ENCODE measurements around the gene ATRN.

ATRN gene

GRCh38 chr20:3559637-3560036 is 88.8 kb downstream of the ATRN start:
- no peak overlapping the region for H3K27ac ChIP-seq (ENCODE audit: low read depth in 2 of 2, low read length in 2 of 2)
- H3K9me3 ChIP-seq (ENCODE audit: control insufficient read depth in 2 of 2, low read length in 2 of 2) = no peaks in the 10 kb centered on the region
- H3K4me3 ChIP-seq (ENCODE audit: low read length in 2 of 2) = no peak overlapping the region
- H3K27me3 ChIP-seq (ENCODE audit: control insufficient read depth in 2 of 2, insufficient read depth in 2 of 2, low read length in 2 of 2) = no peaks in the 10 kb centered on the region
- peaks cover 0 to 2% of the 10 kb centered on the region in 2 donors for H3K4me1 ChIP-seq (ENCODE audit: control insufficient read depth in 2 of 2, insufficient read depth in 2 of 2, low read length in 2 of 2)
- H3K9ac ChIP-seq (ENCODE audit: low read depth in 1 of 2, low read length in 2 of 2) = no peak overlapping the region
- peaks cover 3 to 7% of the 10 kb centered on the region in 2 donors for H3K36me3 ChIP-seq (ENCODE audit: control insufficient read depth in 2 of 2, insufficient read depth in 2 of 2, low read length in 2 of 2)

GRCh38 chr20:3560162-3560561 is 89.3 kb downstream of the ATRN start:
- peaks cover 0 to 2% of the 10 kb centered on the region in 2 donors for H3K4me1 ChIP-seq (ENCODE audit: control insufficient read depth in 2 of 2, insufficient read depth in 2 of 2, low read length in 2 of 2)
- H3K36me3 ChIP-seq (ENCODE audit: control insufficient read depth in 2 of 2, insufficient read depth in 2 of 2, low read length in 2 of 2) = peaks cover 3 to 10% of the 10 kb centered on the region in 2 donors
- no peak overlapping the region for H3K27ac ChIP-seq (ENCODE audit: low read depth in 2 of 2, low read length in 2 of 2)
- H3K27me3 ChIP-seq (ENCODE audit: control insufficient read depth in 2 of 2, insufficient read depth in 2 of 2, low read length in 2 of 2) = no peaks in the 10 kb centered on the region
- no peaks in the 10 kb centered on the region for H3K9me3 ChIP-seq (ENCODE audit: control insufficient read depth in 2 of 2, low read length in 2 of 2)
- no peak overlapping the region for H3K4me3 ChIP-seq (ENCODE audit: low read length in 2 of 2)
- H3K9ac ChIP-seq (ENCODE audit: low read depth in 1 of 2, low read length in 2 of 2) = no peak overlapping the region

- H3K27ac ChIP-seq (ENCODE audit: low read depth in 2 of 2, low read length in 2 of 2) = no peak overlapping the region
- no peak overlapping the region for H3K4me3 ChIP-seq (ENCODE audit: low read length in 2 of 2)
- H3K9me3 ChIP-seq (ENCODE audit: control insufficient read depth in 2 of 2, low read length in 2 of 2) = no peaks in the 10 kb centered on the region
- H3K4me1 ChIP-seq (ENCODE audit: control insufficient read depth in 2 of 2, insufficient read depth in 2 of 2, low read length in 2 of 2) = peaks cover 0 to 2% of the 10 kb centered on the region in 2 donors
- no peaks in the 10 kb centered on the region for H3K27me3 ChIP-seq (ENCODE audit: control insufficient read depth in 2 of 2, insufficient read depth in 2 of 2, low read length in 2 of 2)
- peaks cover 3 to 12% of the 10 kb centered on the region in 2 donors for H3K36me3 ChIP-seq (ENCODE audit: control insufficient read depth in 2 of 2, insufficient read depth in 2 of 2, low read length in 2 of 2)
- no peak overlapping the region for H3K9ac ChIP-seq (ENCODE audit: low read depth in 1 of 2, low read length in 2 of 2)
Observed at GRCh38 chr20:3560578-3560977, 89.8 kb downstream of the ATRN start.

- Histone ChIP-seq H3K27me3 (ENCODE audit: control insufficient read depth in 2 of 2, insufficient read depth in 2 of 2, low read length in 2 of 2) (no peaks in the 10 kb centered on the region), H3K36me3 (ENCODE audit: control insufficient read depth in 2 of 2, insufficient read depth in 2 of 2, low read length in 2 of 2) (peaks cover 3 to 12% of the 10 kb centered on the region in 2 donors), H3K9ac (ENCODE audit: low read depth in 1 of 2, low read length in 2 of 2) (no peak overlapping the region), H3K9me3 (ENCODE audit: control insufficient read depth in 2 of 2, low read length in 2 of 2) (no peaks in the 10 kb centered on the region), H3K4me3 (ENCODE audit: low read length in 2 of 2) (no peak overlapping the region), H3K27ac (ENCODE audit: low read depth in 2 of 2, low read length in 2 of 2) (no peak overlapping the region), H3K4me1 (ENCODE audit: control insufficient read depth in 2 of 2, insufficient read depth in 2 of 2, low read length in 2 of 2) (peaks cover 0 to 2% of the 10 kb centered on the region in 2 donors)
Observed at GRCh38 chr20:3563133-3563532, 92.3 kb downstream of the ATRN start.

GRCh38 chr20:3563548-3564177 is 92.8 kb downstream of the ATRN start:
- H3K36me3 ChIP-seq (ENCODE audit: control insufficient read depth in 2 of 2, insufficient read depth in 2 of 2, low read length in 2 of 2) = peaks cover 3 to 12% of the 10 kb centered on the region in 2 donors
- peaks cover 0 to 2% of the 10 kb centered on the region in 2 donors for H3K4me1 ChIP-seq (ENCODE audit: control insufficient read depth in 2 of 2, insufficient read depth in 2 of 2, low read length in 2 of 2)
- H3K9me3 ChIP-seq (ENCODE audit: control insufficient read depth in 2 of 2, low read length in 2 of 2) = no peaks in the 10 kb centered on the region
- H3K27me3 ChIP-seq (ENCODE audit: control insufficient read depth in 2 of 2, insufficient read depth in 2 of 2, low read length in 2 of 2) = no peaks in the 10 kb centered on the region
- H3K9ac ChIP-seq (ENCODE audit: low read depth in 1 of 2, low read length in 2 of 2) = no peak overlapping the region
- no peak overlapping the region for H3K27ac ChIP-seq (ENCODE audit: low read depth in 2 of 2, low read length in 2 of 2)
- H3K4me3 ChIP-seq (ENCODE audit: low read length in 2 of 2) = no peak overlapping the region

- Histone ChIP-seq H3K27me3 (ENCODE audit: control insufficient read depth in 2 of 2, insufficient read depth in 2 of 2, low read length in 2 of 2) (no peaks in the 10 kb centered on the region), H3K9ac (ENCODE audit: low read depth in 1 of 2, low read length in 2 of 2) (no peak overlapping the region), H3K4me1 (ENCODE audit: control insufficient read depth in 2 of 2, insufficient read depth in 2 of 2, low read length in 2 of 2) (no peaks in the 10 kb centered on the region), H3K36me3 (ENCODE audit: control insufficient read depth in 2 of 2, insufficient read depth in 2 of 2, low read length in 2 of 2) (peaks cover 3 to 14% of the 10 kb centered on the region in 2 donors), H3K27ac (ENCODE audit: low read depth in 2 of 2, low read length in 2 of 2) (no peak overlapping the region), H3K4me3 (ENCODE audit: low read length in 2 of 2) (no peak overlapping the region), H3K9me3 (ENCODE audit: control insufficient read depth in 2 of 2, low read length in 2 of 2) (no peaks in the 10 kb centered on the region)
Observed at GRCh38 chr20:3565851-3566250, 95.0 kb downstream of the ATRN start.

- Histone ChIP-seq H3K4me1 (ENCODE audit: control insufficient read depth in 2 of 2, insufficient read depth in 2 of 2, low read length in 2 of 2) (no peaks in the 10 kb centered on the region), H3K4me3 (ENCODE audit: low read length in 2 of 2) (no peak overlapping the region), H3K9me3 (ENCODE audit: control insufficient read depth in 2 of 2, low read length in 2 of 2) (no peaks in the 10 kb centered on the region), H3K36me3 (ENCODE audit: control insufficient read depth in 2 of 2, insufficient read depth in 2 of 2, low read length in 2 of 2) (peaks cover 8 to 27% of the 10 kb centered on the region in 2 donors), H3K27ac (ENCODE audit: low read depth in 2 of 2, low read length in 2 of 2) (no peak overlapping the region), H3K9ac (ENCODE audit: low read depth in 1 of 2, low read length in 2 of 2) (no peak overlapping the region), H3K27me3 (ENCODE audit: control insufficient read depth in 2 of 2, insufficient read depth in 2 of 2, low read length in 2 of 2) (no peaks in the 10 kb centered on the region)
Observed at GRCh38 chr20:3572151-3572550, 101.3 kb downstream of the ATRN start.

GRCh38 chr20:3576363-3576762 is 105.5 kb downstream of the ATRN start:
- H3K4me3 ChIP-seq (ENCODE audit: low read length in 2 of 2) = no peak overlapping the region
- no peaks in the 10 kb centered on the region for H3K9me3 ChIP-seq (ENCODE audit: control insufficient read depth in 2 of 2, low read length in 2 of 2)
- H3K36me3 ChIP-seq (ENCODE audit: control insufficient read depth in 2 of 2, insufficient read depth in 2 of 2, low read length in 2 of 2) = peaks cover 11 to 34% of the 10 kb centered on the region in 2 donors
- no peaks in the 10 kb centered on the region for H3K27me3 ChIP-seq (ENCODE audit: control insufficient read depth in 2 of 2, insufficient read depth in 2 of 2, low read length in 2 of 2)
- no peaks in the 10 kb centered on the region for H3K4me1 ChIP-seq (ENCODE audit: control insufficient read depth in 2 of 2, insufficient read depth in 2 of 2, low read length in 2 of 2)
- H3K9ac ChIP-seq (ENCODE audit: low read depth in 1 of 2, low read length in 2 of 2) = no peak overlapping the region
- H3K27ac ChIP-seq (ENCODE audit: low read depth in 2 of 2, low read length in 2 of 2) = no peak overlapping the region

GRCh38 chr20:3577366-3577765 is 106.5 kb downstream of the ATRN start:
- Histone ChIP-seq H3K27ac (ENCODE audit: low read depth in 2 of 2, low read length in 2 of 2) (no peak overlapping the region), H3K9ac (ENCODE audit: low read depth in 1 of 2, low read length in 2 of 2) (no peak overlapping the region), H3K27me3 (ENCODE audit: control insufficient read depth in 2 of 2, insufficient read depth in 2 of 2, low read length in 2 of 2) (no peaks in the 10 kb centered on the region), H3K9me3 (ENCODE audit: control insufficient read depth in 2 of 2, low read length in 2 of 2) (no peaks in the 10 kb centered on the region), H3K36me3 (ENCODE audit: control insufficient read depth in 2 of 2, insufficient read depth in 2 of 2, low read length in 2 of 2) (peaks cover 11 to 34% of the 10 kb centered on the region in 2 donors), H3K4me1 (ENCODE audit: control insufficient read depth in 2 of 2, insufficient read depth in 2 of 2, low read length in 2 of 2) (no peaks in the 10 kb centered on the region), H3K4me3 (ENCODE audit: low read length in 2 of 2) (no peak overlapping the region)

- Histone ChIP-seq H3K4me3 (ENCODE audit: low read length in 2 of 2) (no peak overlapping the region), H3K36me3 (ENCODE audit: control insufficient read depth in 2 of 2, insufficient read depth in 2 of 2, low read length in 2 of 2) (peaks cover 23 to 47% of the 10 kb centered on the region in 2 donors), H3K27ac (ENCODE audit: low read depth in 2 of 2, low read length in 2 of 2) (no peak overlapping the region), H3K4me1 (ENCODE audit: control insufficient read depth in 2 of 2, insufficient read depth in 2 of 2, low read length in 2 of 2) (no peaks in the 10 kb centered on the region), H3K9me3 (ENCODE audit: control insufficient read depth in 2 of 2, low read length in 2 of 2) (no peaks in the 10 kb centered on the region), H3K9ac (ENCODE audit: low read depth in 1 of 2, low read length in 2 of 2) (no peak overlapping the region), H3K27me3 (ENCODE audit: control insufficient read depth in 2 of 2, insufficient read depth in 2 of 2, low read length in 2 of 2) (no peaks in the 10 kb centered on the region)
Observed at GRCh38 chr20:3580412-3580811, 109.6 kb downstream of the ATRN start.
